Peyer's patch (tissue), 4 donors: ENCODE results near the gene BCAS1.

Experiments used
- POLR2A ChIP-seq, 2 donors: fragments of 450-650 bp; IDR thresholded peaks; one replicate each; pipeline ENCODE4 v1.5.1; 2017; ENCODE audit warnings: antibody characterized with exemption in 2 of 2, mild to moderate bottlenecking in 2 of 2, moderate library complexity in 2 of 2
- TF ChIP-seq, protein P1 (sequence below), 6 experiments: fragments of 450-650 bp in 4 of 6; fragments of 200-600 bp in 2 of 6; sonication (generic) in 1 of 6; IDR thresholded peaks; one replicate each; pipeline ENCODE4 v1.5.1; 2017 to 2019; ENCODE audit warnings: antibody characterized with exemption in 6 of 6, mild to moderate bottlenecking in 3 of 6, moderate library complexity in 1 of 6

- TF ChIP-seq POLR2A (IDR thresholded peaks at IDR 0.05): no peak
- TF ChIP-seq, protein P1, sequence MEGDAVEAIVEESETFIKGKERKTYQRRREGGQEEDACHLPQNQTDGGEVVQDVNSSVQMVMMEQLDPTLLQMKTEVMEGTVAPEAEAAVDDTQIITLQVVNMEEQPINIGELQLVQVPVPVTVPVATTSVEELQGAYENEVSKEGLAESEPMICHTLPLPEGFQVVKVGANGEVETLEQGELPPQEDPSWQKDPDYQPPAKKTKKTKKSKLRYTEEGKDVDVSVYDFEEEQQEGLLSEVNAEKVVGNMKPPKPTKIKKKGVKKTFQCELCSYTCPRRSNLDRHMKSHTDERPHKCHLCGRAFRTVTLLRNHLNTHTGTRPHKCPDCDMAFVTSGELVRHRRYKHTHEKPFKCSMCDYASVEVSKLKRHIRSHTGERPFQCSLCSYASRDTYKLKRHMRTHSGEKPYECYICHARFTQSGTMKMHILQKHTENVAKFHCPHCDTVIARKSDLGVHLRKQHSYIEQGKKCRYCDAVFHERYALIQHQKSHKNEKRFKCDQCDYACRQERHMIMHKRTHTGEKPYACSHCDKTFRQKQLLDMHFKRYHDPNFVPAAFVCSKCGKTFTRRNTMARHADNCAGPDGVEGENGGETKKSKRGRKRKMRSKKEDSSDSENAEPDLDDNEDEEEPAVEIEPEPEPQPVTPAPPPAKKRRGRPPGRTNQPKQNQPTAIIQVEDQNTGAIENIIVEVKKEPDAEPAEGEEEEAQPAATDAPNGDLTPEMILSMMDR (IDR thresholded peaks at IDR 0.05): no peak
Observed at GRCh38 chr20:54091120-54091480, 20.7 kb upstream of the BCAS1 start.
